Astrocyte (in vitro differentiated cells and primary cell): ENCODE data around the gene PRPF31. TPM values are rescaled to one million over a fixed set of nuclear protein-coding genes. Genes with fewer than 3 reads are reported as not detected.

Experiments
- DNase-seq: peaks from one replicate; pipeline ENCODE4 v3.0.0-alpha.2; 2010; ENCODE audit warnings: low read depth
- FAIRE-seq: peaks from 2 replicates; lab custom pipeline; 2011; peaks lifted over from hg19 to GRCh38; lab: Jason Lieb, UNC
- H2AFZ ChIP-seq: 2 replicates; pipeline ENCODE4 v1.6.0; 2012; ENCODE audit warnings: low read depth, low read length, inconsistent platforms
- H3K27ac ChIP-seq: 2 replicates; pipeline ENCODE4 v1.5.1; 2011; ENCODE audit warnings: low read depth, low read length, inconsistent platforms
- H3K27me3 ChIP-seq: 2 replicates; pipeline ENCODE4 v1.6.0; 2011; ENCODE audit warnings: low read length, inconsistent platforms; ENCODE audit not compliant: insufficient read depth
- H3K36me3 ChIP-seq: 2 replicates; pipeline ENCODE4 v1.5.1; 2011; ENCODE audit warnings: low read length, inconsistent platforms; ENCODE audit not compliant: insufficient read depth
- H3K4me1 ChIP-seq: 2 replicates; pipeline ENCODE4 v1.5.1; 2011; ENCODE audit warnings: low read length, inconsistent platforms; ENCODE audit not compliant: insufficient read depth
- H3K4me2 ChIP-seq: 2 replicates; pipeline ENCODE4 v1.6.0; 2012; ENCODE audit warnings: low read length, inconsistent platforms
- H3K4me3 ChIP-seq: 2 replicates; pipeline ENCODE4 v1.5.1; 2011; ENCODE audit warnings: low read depth, mild to moderate bottlenecking, low read length, inconsistent platforms; ENCODE audit not compliant: insufficient read depth
- H3K79me2 ChIP-seq: 2 replicates; pipeline ENCODE4 v1.6.0; 2012; ENCODE audit warnings: mild to moderate bottlenecking, low read length, inconsistent platforms; ENCODE audit not compliant: insufficient read depth
- H3K9ac ChIP-seq: 2 replicates; pipeline ENCODE4 v1.6.0; 2012; ENCODE audit warnings: mild to moderate bottlenecking, low read length, inconsistent platforms
- H3K9me3 ChIP-seq: 2 replicates; pipeline ENCODE4 v1.5.1; 2012; ENCODE audit warnings: low read depth, mild to moderate bottlenecking, low read length, inconsistent platforms; ENCODE audit not compliant: insufficient read depth
- H4K20me1 ChIP-seq: 2 replicates; pipeline ENCODE4 v1.6.0; 2012; ENCODE audit warnings: low read length, inconsistent platforms; ENCODE audit not compliant: insufficient read depth
- H3K27ac Mint-ChIP-seq: one replicate; pipeline ENCODE4 v1.8.0; 2021; ENCODE audit warnings: mild to moderate bottlenecking, mixed read lengths; ENCODE audit not compliant: unreplicated experiment
- H3K27me3 Mint-ChIP-seq: one replicate; pipeline ENCODE4 v1.8.0; 2021; ENCODE audit warnings: low read depth, mixed read lengths; ENCODE audit not compliant: unreplicated experiment
- H3K36me3 Mint-ChIP-seq: one replicate; pipeline ENCODE4 v1.8.0; 2021; ENCODE audit warnings: low read depth, mixed read lengths; ENCODE audit not compliant: unreplicated experiment
- H3K4me1 Mint-ChIP-seq: one replicate; pipeline ENCODE4 v1.8.0; 2021; ENCODE audit warnings: low read depth, mixed read lengths; ENCODE audit not compliant: unreplicated experiment
- H3K4me3 Mint-ChIP-seq: one replicate; pipeline ENCODE4 v1.8.0; 2021; ENCODE audit warnings: mild to moderate bottlenecking, moderate library complexity, mixed read lengths; ENCODE audit not compliant: unreplicated experiment
- H3K9me3 Mint-ChIP-seq: one replicate; pipeline ENCODE4 v1.8.0; 2021; ENCODE audit warnings: mild to moderate bottlenecking, mixed read lengths; ENCODE audit not compliant: unreplicated experiment
- EZH2 ChIP-seq: IDR thresholded peaks from 2 replicates; pipeline ENCODE4 v1.6.1; 2012; ENCODE audit warnings: mild to moderate bottlenecking, low read length, inconsistent platforms; ENCODE audit not compliant: insufficient read depth
- total RNA-seq: library from RNA; stranded (reverse); gene quantifications from 2 replicates; pipeline ENCODE4 v1.2.1, GENCODE V29; 2021
- TF ChIP-seq, protein P1 (sequence below): IDR thresholded peaks from 2 replicates; pipeline ENCODE4 v1.5.1; 2011; ENCODE audit warnings: low read depth, mild to moderate bottlenecking, inconsistent platforms, low read length, moderate library complexity; ENCODE audit not compliant: insufficient read depth

Gene PRPF31
- total RNA-seq, 1 donor from 2014 or later: 67.2 TPM

DNA sequence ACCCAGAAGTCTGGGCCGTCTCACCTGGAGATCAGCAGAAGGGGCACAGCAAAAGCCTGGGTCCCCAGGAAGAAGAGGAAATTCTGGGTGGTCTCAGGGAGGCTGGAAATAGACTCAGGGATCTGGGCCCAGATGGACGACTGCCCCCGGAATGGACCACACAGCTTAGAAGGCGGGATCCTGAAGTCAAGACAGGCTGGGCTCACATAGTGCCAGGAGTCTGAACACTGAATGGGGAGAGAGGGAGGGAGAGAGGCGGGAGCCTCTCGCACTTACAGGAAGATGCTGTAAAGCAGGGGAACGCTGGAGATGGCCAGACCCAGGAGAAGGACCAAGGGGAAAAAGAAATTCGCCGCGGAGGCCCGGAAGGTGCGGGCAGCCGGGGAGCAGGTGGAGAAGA lies 45.3 kb downstream of the PRPF31 start:
- peaks cover 6% of the 10 kb centered on the region for H3K36me3 Mint-ChIP-seq
- Histone ChIP-seq H3K4me1 (peaks cover 22% of the 10 kb centered on the region), H3K79me2 (peaks cover 18% of the 10 kb centered on the region), H3K36me3 (peaks cover 15% of the 10 kb centered on the region), H3K9me3 (no peaks in the 10 kb centered on the region), H4K20me1 (peaks cover 7% of the 10 kb centered on the region), H3K9ac (peak overlapping the region; percentile 84), H3K27ac (peak overlapping the region; percentile 78), H3K4me3 (peak overlapping the region; percentile 69), H3K4me2 (peak overlapping the region; percentile 94), H3K27me3 (no peaks in the 10 kb centered on the region), H2AFZ (peak overlapping the region; percentile 5)
- peak overlapping the region; percentile 98 for H3K4me3 Mint-ChIP-seq
- peak overlapping the region; percentile 87 for H3K27ac Mint-ChIP-seq
- H3K27me3 Mint-ChIP-seq: peaks cover 10% of the 10 kb centered on the region
- H3K4me1 Mint-ChIP-seq: peaks cover 7% of the 10 kb centered on the region
- TF ChIP-seq, protein P1, sequence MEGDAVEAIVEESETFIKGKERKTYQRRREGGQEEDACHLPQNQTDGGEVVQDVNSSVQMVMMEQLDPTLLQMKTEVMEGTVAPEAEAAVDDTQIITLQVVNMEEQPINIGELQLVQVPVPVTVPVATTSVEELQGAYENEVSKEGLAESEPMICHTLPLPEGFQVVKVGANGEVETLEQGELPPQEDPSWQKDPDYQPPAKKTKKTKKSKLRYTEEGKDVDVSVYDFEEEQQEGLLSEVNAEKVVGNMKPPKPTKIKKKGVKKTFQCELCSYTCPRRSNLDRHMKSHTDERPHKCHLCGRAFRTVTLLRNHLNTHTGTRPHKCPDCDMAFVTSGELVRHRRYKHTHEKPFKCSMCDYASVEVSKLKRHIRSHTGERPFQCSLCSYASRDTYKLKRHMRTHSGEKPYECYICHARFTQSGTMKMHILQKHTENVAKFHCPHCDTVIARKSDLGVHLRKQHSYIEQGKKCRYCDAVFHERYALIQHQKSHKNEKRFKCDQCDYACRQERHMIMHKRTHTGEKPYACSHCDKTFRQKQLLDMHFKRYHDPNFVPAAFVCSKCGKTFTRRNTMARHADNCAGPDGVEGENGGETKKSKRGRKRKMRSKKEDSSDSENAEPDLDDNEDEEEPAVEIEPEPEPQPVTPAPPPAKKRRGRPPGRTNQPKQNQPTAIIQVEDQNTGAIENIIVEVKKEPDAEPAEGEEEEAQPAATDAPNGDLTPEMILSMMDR: no peak
- no peak for TF ChIP-seq EZH2
- DNase-seq (no peak), FAIRE-seq (no peak)
- peaks cover 7% of the 10 kb centered on the region for H3K9me3 Mint-ChIP-seq

DNA sequence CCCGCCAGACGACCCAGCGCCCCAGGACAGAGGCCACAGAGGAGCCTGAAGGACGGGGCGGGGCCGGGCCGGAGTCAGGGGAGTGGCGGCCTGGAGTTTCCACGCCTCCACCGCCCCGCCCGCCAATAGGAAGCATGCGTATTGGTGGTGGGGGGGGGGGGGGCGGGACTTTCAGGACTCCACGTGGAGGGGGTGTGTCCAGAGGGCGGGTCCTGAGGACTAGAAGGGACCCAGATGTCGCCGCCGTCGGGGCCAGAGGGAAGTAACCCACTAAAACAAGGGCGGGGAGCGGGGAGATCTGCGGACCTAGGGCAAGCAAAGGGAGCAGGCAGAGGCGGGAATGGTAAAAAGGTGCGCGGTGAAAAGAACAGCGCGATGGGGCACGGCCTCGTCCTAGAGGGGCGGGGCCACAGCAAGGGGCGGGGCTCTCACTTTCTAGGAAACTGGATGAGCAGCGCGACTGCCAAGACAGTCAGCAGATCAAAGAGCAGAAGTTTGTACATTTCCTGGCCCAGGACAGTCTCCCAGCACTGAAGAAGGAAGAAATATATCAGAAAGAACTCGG lies 46.8 kb downstream of the PRPF31 start:
- DNase-seq: peak; percentile 16
- peaks cover 11% of the 10 kb centered on the region for H3K79me2 ChIP-seq
- H3K9ac ChIP-seq: no peak overlapping the region
- peaks cover 6% of the 10 kb centered on the region for H3K36me3 Mint-ChIP-seq
- H2AFZ ChIP-seq: peak overlapping the region; percentile 52
- H3K4me2 ChIP-seq: peak overlapping the region; percentile 73
- FAIRE-seq: no peak
- peaks cover 7% of the 10 kb centered on the region for H3K9me3 Mint-ChIP-seq
- TF ChIP-seq, protein P1: no peak
- no peak for TF ChIP-seq EZH2
- peak overlapping the region; percentile 83 for H3K4me3 Mint-ChIP-seq
- no peak overlapping the region for H3K27ac Mint-ChIP-seq
- H4K20me1 ChIP-seq: no peaks in the 10 kb centered on the region
- H3K4me1 ChIP-seq: peaks cover 22% of the 10 kb centered on the region
- H3K36me3 ChIP-seq: peaks cover 2% of the 10 kb centered on the region
- H3K27me3 Mint-ChIP-seq: peaks cover 10% of the 10 kb centered on the region
- no peaks in the 10 kb centered on the region for H3K9me3 ChIP-seq
- H3K4me3 ChIP-seq: peak overlapping the region; percentile 42
- H3K27ac ChIP-seq: no peak overlapping the region
- no peaks in the 10 kb centered on the region for H3K27me3 ChIP-seq
- peaks cover 7% of the 10 kb centered on the region for H3K4me1 Mint-ChIP-seq

DNA sequence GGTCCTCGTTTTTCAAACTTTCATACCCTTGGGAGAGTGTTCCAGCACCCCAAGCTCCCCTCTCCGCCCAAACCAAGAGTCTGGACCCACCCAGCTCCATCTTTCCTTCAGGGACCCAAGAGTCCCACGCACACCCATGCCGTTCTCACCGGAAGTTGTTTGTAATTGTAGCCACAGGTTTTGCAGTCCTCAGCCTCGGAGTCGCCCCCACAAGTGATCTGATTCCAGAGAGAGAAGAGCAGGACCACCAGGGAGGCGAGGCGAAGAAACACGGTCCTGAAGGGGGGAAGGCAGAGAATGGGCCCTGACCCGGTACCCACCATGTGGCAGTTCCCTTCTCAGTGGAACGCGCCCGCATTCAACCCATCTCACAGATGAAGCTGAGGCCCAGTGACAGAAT lies 47.3 kb downstream of the PRPF31 start:
- no peak overlapping the region for H3K9ac ChIP-seq
- no peaks in the 10 kb centered on the region for H4K20me1 ChIP-seq
- FAIRE-seq (no peak), DNase-seq (no peak)
- H3K27me3 ChIP-seq: no peaks in the 10 kb centered on the region
- no peaks in the 10 kb centered on the region for H3K9me3 ChIP-seq
- H3K4me1 ChIP-seq: peaks cover 22% of the 10 kb centered on the region
- H3K36me3 ChIP-seq: no peaks in the 10 kb centered on the region
- peaks cover 11% of the 10 kb centered on the region for H3K79me2 ChIP-seq
- Mint-ChIP-seq H3K27ac (no peak overlapping the region), H3K4me1 (peaks cover 7% of the 10 kb centered on the region), H3K36me3 (peaks cover 6% of the 10 kb centered on the region), H3K4me3 (no peak overlapping the region), H3K9me3 (peaks cover 7% of the 10 kb centered on the region), H3K27me3 (peaks cover 10% of the 10 kb centered on the region)
- no peak for TF ChIP-seq EZH2
- TF ChIP-seq, protein P1: no peak
- no peak overlapping the region for H2AFZ ChIP-seq
- peak overlapping the region; percentile 73 for H3K4me2 ChIP-seq
- no peak overlapping the region for H3K4me3 ChIP-seq
- H3K27ac ChIP-seq: no peak overlapping the region
